ENCODE data around the gene ZNF148.
A peak's percentile ranks its signal among the peaks of the same experiment; 100 is the strongest.

Gene ZNF148

GRCh38 chr3:125381314-125381713, 6.2 kb upstream of the ZNF148 start:
- in situ Hi-C loops (cut with HindIII; ENCODE audit: low pct_ligation_motif_present, low pct_unique_long_range_greater_than_20kb, low sequenced_read_pairs) = no loop called here
- DNase-seq = no peak

- in situ Hi-C loops (cut with HindIII; ENCODE audit: low pct_ligation_motif_present, low pct_unique_long_range_greater_than_20kb, low sequenced_read_pairs) = no loop called here
- no peak for DNase-seq
These were observed 4.4 kb upstream of the ZNF148 start for GRCh38 chr3:125379483-125379882.

- no peak for DNase-seq
- in situ Hi-C loops (cut with HindIII; ENCODE audit: low pct_ligation_motif_present, low pct_unique_long_range_greater_than_20kb, low sequenced_read_pairs) = no loop called here
These were observed 3.6 kb upstream of the ZNF148 start for GRCh38 chr3:125378762-125379161.

GRCh38 chr3:125375950-125376679, 990 bp upstream of the ZNF148 start:
- in situ Hi-C loops (cut with HindIII; ENCODE audit: low pct_ligation_motif_present, low pct_unique_long_range_greater_than_20kb, low sequenced_read_pairs) = no loop called here
- no peak for DNase-seq

GRCh38 chr3:125374501-125374995, 577 bp downstream of the ZNF148 start:
- peak; percentile 53 for DNase-seq
- in situ Hi-C loops (cut with HindIII; ENCODE audit: low pct_ligation_motif_present, low pct_unique_long_range_greater_than_20kb, low sequenced_read_pairs) = no loop called here

- DNase-seq = no peak
- in situ Hi-C loops (cut with HindIII; ENCODE audit: low pct_ligation_motif_present, low pct_unique_long_range_greater_than_20kb, low sequenced_read_pairs) = no loop called here
These were observed 7.5 kb downstream of the ZNF148 start for GRCh38 chr3:125367403-125368230.

- in situ Hi-C loops (cut with HindIII; ENCODE audit: low pct_ligation_motif_present, low pct_unique_long_range_greater_than_20kb, low sequenced_read_pairs) = no loop called here
These were observed 9.0 kb downstream of the ZNF148 start for GRCh38 chr3:125366132-125366531.

GRCh38 chr3:125359700-125360099, 15.4 kb downstream of the ZNF148 start:
- in situ Hi-C loops (cut with HindIII; ENCODE audit: low pct_ligation_motif_present, low pct_unique_long_range_greater_than_20kb, low sequenced_read_pairs) = no loop called here

More at GRCh38 chr3:125366132-125366531, 9.0 kb downstream of the ZNF148 start:
- DNase-seq = no peak

GRCh38 chr3:125358923-125359322, 16.2 kb downstream of the ZNF148 start:
- DNase-seq = no peak
- in situ Hi-C loops (cut with HindIII; ENCODE audit: low pct_ligation_motif_present, low pct_unique_long_range_greater_than_20kb, low sequenced_read_pairs) = no loop called here

More at GRCh38 chr3:125359700-125360099, 15.4 kb downstream of the ZNF148 start:
- no peak for DNase-seq

- DNase-seq = no peak
- in situ Hi-C loops (cut with HindIII; ENCODE audit: low pct_ligation_motif_present, low pct_unique_long_range_greater_than_20kb, low sequenced_read_pairs) = no loop called here
These were observed 17.3 kb downstream of the ZNF148 start for GRCh38 chr3:125357837-125358236.

- peak; percentile 42 for DNase-seq
- in situ Hi-C loops (cut with HindIII; ENCODE audit: low pct_ligation_motif_present, low pct_unique_long_range_greater_than_20kb, low sequenced_read_pairs) = no loop called here
These were observed 18.0 kb downstream of the ZNF148 start for GRCh38 chr3:125357032-125357658.

GRCh38 chr3:125356140-125357026, 18.7 kb downstream of the ZNF148 start:
- in situ Hi-C loops (cut with HindIII; ENCODE audit: low pct_ligation_motif_present, low pct_unique_long_range_greater_than_20kb, low sequenced_read_pairs) = no loop called here
- no peak for DNase-seq

- in situ Hi-C loops (cut with HindIII; ENCODE audit: low pct_ligation_motif_present, low pct_unique_long_range_greater_than_20kb, low sequenced_read_pairs) = no loop called here
These were observed 21.5 kb downstream of the ZNF148 start for GRCh38 chr3:125353659-125354058.

GRCh38 chr3:125353128-125353527, 22.0 kb downstream of the ZNF148 start:
- DNase-seq = no peak
- in situ Hi-C loops (cut with HindIII; ENCODE audit: low pct_ligation_motif_present, low pct_unique_long_range_greater_than_20kb, low sequenced_read_pairs) = no loop called here

More at GRCh38 chr3:125353659-125354058, 21.5 kb downstream of the ZNF148 start:
- DNase-seq = no peak

- DNase-seq = no peak
- in situ Hi-C loops (cut with HindIII; ENCODE audit: low pct_ligation_motif_present, low pct_unique_long_range_greater_than_20kb, low sequenced_read_pairs) = no loop called here
These were observed 23.2 kb downstream of the ZNF148 start for GRCh38 chr3:125351814-125352456.

- in situ Hi-C loops (cut with HindIII; ENCODE audit: low pct_ligation_motif_present, low pct_unique_long_range_greater_than_20kb, low sequenced_read_pairs) = no loop called here
- DNase-seq = no peak
These were observed 24.0 kb downstream of the ZNF148 start for GRCh38 chr3:125351152-125351551.

- in situ Hi-C loops (cut with HindIII; ENCODE audit: low pct_ligation_motif_present, low pct_unique_long_range_greater_than_20kb, low sequenced_read_pairs) = no loop called here
- no peak for DNase-seq
These were observed 24.5 kb downstream of the ZNF148 start for GRCh38 chr3:125350597-125350996.

All from ACHN (cell line).